Brain pericyte (primary cell): ENCODE data around the gene PTPRT.
"Not testable (repeated sequence)": the region's sequence is repeated elsewhere in the genome, so short reads cannot be mapped to it uniquely, and the experiment has no call there.

Source experiments
- DNase-seq: peaks from one replicate; pipeline ENCODE4 v3.0.0-alpha.2; 2012; ENCODE audit warnings: low read depth, low spot score

Gene PTPRT

GRCh38 chr20:42910808-42911207 lies 278.9 kb downstream of the PTPRT start:
- not testable (repeated sequence) for DNase-seq

GRCh38 chr20:42907730-42908129 lies 282.0 kb downstream of the PTPRT start:
- no peak for DNase-seq

GRCh38 chr20:42906120-42906519 lies 283.6 kb downstream of the PTPRT start:
- DNase-seq: no peak

GRCh38 chr20:42902509-42902908 lies 287.2 kb downstream of the PTPRT start:
- DNase-seq: no peak

- DNase-seq: no peak
These were observed 287.8 kb downstream of the PTPRT start for GRCh38 chr20:42901689-42902440.

- DNase-seq: not testable (repeated sequence)
These were observed 288.9 kb downstream of the PTPRT start for GRCh38 chr20:42900764-42901163.

- DNase-seq: no peak
These were observed 294.7 kb downstream of the PTPRT start for GRCh38 chr20:42895020-42895419.

GRCh38 chr20:42894483-42894882 lies 295.2 kb downstream of the PTPRT start:
- DNase-seq: no peak

GRCh38 chr20:42889517-42889916 lies 300.2 kb downstream of the PTPRT start:
- DNase-seq: no peak

GRCh38 chr20:42887281-42887680 lies 302.4 kb downstream of the PTPRT start:
- no peak for DNase-seq

GRCh38 chr20:42886801-42887200 lies 302.9 kb downstream of the PTPRT start:
- no peak for DNase-seq

- DNase-seq: no peak
These were observed 303.7 kb downstream of the PTPRT start for GRCh38 chr20:42886046-42886445.

GRCh38 chr20:42875581-42875980 lies 314.1 kb downstream of the PTPRT start:
- no peak for DNase-seq

GRCh38 chr20:42873259-42873658 lies 316.4 kb downstream of the PTPRT start:
- no peak for DNase-seq

GRCh38 chr20:42864116-42864515 lies 325.6 kb downstream of the PTPRT start:
- DNase-seq: no peak

- DNase-seq: no peak
These were observed 327.3 kb downstream of the PTPRT start for GRCh38 chr20:42862446-42862845.

GRCh38 chr20:42857446-42857845 lies 332.3 kb downstream of the PTPRT start:
- DNase-seq: no peak

GRCh38 chr20:42855896-42856295 lies 333.8 kb downstream of the PTPRT start:
- DNase-seq: no peak

- no peak for DNase-seq
These were observed 337.0 kb downstream of the PTPRT start for GRCh38 chr20:42852691-42853090.

GRCh38 chr20:42846784-42847490 lies 342.8 kb downstream of the PTPRT start:
- no peak for DNase-seq

GRCh38 chr20:42844751-42845150 lies 345.0 kb downstream of the PTPRT start:
- no peak for DNase-seq

- DNase-seq: no peak
These were observed 352.2 kb downstream of the PTPRT start for GRCh38 chr20:42837456-42837855.

- no peak for DNase-seq
These were observed 353.4 kb downstream of the PTPRT start for GRCh38 chr20:42836339-42836738.
